GM18870 (cell line): ENCODE results near the gene UNK.
"Not testable (repeated sequence)": the region's sequence is repeated elsewhere in the genome, so short reads cannot be mapped to it uniquely, and the experiment has no call there.

ENCODE experiments used
- ATAC-seq: cut with Tn5 transposase; IDR thresholded peaks from one replicate; pipeline ENCODE4 v1.9.1; 2021; ENCODE audit warnings: moderate library complexity; ENCODE audit not compliant: unreplicated experiment

The UNK gene

DNA sequence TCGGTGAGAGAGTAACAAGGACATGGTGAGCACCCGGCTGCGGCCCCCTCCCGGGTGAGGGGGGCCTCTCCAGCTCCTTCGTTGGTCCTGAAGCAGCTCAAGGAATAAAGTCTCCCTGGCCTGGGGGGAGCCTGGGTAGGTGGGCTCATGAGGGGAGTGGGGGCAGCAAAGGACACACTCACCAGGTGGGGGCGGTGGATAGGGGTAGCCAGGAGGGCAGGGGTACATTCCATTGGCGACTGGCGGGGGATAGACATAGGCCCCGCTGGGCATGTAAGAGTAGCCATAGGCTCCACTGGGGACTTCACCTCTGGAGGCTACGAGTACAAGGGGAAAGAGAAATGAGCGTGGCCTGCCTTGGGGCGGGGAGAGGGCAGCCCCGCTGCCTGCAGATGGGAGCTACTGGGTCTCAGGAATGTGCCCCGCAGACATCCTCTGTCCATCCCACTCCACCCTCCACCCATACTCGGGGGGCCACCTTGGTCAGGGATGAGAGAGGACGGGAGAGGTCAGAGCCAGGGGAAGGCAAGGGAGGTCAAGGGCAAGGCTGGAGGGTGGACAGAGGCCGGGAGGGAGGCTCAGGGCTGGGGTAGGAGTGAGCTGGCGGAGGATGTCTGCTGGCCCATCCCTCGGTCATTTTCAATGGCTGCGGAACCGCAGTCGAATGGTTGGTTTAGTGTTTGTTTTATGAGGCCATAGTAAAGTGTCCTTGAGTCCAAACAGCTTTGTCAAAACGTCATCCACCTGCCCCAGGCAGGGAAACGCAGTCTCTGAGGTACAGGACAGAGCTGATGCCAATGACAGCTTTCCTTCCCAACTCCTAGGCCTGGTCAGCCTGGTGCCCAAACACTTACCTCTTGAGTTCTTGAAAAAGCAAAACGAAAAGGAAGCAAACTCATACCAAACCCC lies 63.3 kb downstream of the UNK start:
- ATAC-seq: no peak

DNA sequence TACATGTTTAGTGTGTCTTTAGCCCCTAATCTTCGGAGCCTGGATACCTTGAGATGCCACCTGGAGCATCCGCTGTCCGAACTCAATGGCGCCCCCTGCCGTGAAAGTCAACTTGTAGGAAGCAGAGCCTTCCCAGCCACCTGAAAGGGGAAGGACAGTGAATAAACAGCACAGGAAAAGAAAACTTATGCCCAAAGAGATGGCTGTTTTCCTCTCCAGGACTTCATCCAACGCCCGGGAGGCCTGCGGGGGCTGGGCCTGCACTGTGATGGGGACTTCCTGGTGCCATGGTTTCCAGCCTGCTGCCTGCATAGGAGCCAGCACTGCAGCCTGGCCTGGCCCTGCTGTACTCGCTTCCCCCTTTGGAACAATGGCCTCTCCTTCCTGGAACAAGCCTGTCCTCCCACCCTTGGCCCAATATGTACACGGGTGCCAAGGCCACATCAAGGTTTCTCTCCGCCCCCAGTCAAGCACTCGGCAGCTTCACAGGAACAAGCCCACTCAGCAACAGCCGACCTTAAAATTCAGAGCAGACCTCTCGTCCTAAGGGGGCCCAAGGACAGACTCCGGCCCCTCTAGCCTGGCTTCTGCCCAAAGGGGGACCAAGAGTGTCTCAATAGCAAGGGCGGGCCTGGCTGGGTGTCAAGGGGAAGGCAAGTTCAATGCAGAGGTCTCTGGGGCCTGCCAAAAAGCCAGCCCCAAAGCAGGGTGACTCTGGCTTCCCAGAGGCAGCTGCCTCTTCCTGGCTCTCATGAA lies 64.1 kb downstream of the UNK start:
- ATAC-seq: no peak

DNA sequence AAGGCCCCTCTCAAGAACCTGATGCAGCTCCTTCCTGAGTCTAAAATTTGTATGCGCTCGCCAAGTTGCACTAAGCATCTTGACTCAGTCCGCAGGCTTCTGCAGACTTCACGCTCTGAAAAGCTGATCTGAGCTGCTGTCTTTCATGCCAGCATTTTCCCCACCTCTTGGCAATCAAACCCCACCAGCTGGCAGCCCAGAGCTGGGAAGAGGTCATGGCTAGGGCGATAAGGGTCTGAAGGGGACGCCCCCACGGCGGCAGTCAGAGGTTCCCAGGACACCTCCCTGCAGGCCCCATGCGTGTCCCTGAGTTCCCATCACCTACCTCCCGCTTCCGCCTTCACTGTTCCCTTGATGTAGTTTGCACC lies 64.7 kb downstream of the UNK start:
- no peak for ATAC-seq

DNA sequence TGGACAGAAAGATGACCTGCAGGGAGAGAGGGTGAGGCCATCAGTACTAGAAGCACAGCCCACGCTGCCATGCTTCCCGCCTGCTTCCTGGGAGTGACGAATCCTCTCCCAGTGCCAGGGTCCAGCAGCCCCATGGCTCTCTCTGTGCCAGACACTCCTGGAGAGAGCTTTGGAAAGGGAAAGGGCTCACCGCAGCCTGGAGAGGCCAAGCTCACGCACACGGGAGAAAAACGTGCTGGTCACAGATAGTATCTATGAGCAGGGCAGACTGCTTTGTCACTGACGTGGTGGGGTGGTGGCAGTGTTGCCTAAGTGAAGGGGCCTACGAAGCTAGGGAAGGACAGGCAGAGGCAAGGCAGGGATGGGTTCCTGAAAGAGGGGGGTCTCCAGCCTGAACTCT lies 65.1 kb downstream of the UNK start:
- ATAC-seq: no peak

DNA sequence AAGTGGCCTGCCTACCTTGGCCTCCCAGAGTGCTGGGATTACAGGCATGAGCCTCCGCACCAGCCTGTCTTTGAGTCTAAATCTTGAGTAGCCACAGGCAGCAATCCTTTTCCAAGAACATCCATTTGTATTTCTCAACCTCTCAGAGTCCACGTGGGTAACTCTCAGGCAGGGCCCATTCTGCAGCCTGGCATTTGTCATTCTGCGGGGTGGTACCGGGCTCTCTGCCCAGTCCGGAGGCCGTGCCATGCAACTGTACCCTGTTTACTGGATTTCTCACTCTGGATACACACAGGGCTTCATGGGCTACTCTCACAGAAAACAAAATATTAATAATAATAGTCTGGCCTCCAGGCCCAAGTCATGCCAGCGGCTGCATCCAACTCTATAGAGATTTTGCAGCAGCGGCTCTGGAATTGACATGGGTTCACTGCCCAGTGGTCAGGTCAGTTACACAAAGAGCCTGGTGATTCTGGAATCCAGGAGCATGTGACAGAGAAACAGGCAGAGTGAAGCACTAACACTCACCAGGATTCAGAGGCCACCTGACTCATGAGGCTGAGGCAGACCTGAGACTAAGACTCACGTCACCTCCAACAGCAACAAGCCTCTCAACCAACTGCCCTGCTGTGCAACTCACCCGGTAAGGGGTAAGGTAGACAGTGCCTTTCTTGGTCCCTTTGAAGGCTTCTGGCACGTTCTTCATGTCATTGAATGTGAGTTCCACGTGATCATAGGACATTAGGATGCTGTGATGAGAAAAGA lies 66.5 kb downstream of the UNK start:
- ATAC-seq: no peak

DNA sequence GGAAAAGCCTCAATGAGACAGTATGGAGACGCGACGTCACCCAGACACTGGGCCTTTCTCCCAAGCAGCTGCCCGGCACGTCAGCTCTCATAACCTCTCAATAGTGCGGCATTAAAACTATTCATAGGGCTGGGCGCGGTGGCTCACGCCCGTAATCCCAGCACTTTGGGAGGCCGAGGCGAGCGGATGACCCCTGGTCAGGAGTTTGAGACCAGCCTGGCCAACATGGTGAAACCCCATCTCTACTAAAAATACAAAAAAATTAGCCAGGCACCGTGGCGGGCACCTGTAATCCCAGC lies 67.0 kb downstream of the UNK start:
- ATAC-seq: not testable (repeated sequence)

DNA sequence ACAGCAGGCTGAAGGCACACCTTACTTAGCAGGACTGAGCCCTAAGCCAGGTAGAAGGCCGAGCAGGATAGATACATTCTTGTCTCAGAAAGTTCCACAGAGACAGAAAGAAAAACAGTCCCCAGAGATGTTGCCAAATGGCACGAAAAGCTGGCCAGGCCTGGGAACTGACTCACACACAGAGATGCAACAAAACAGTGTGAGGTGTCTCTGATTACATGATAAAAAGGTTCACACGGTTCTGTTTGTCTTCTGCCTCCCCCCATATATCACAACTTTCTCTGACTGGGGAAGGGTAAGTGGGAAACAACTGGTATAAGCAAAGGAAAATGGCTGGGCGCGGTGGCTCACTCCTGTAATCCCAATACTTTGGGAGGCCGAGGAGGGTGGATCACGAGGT lies 68.8 kb downstream of the UNK start:
- ATAC-seq: no peak

DNA sequence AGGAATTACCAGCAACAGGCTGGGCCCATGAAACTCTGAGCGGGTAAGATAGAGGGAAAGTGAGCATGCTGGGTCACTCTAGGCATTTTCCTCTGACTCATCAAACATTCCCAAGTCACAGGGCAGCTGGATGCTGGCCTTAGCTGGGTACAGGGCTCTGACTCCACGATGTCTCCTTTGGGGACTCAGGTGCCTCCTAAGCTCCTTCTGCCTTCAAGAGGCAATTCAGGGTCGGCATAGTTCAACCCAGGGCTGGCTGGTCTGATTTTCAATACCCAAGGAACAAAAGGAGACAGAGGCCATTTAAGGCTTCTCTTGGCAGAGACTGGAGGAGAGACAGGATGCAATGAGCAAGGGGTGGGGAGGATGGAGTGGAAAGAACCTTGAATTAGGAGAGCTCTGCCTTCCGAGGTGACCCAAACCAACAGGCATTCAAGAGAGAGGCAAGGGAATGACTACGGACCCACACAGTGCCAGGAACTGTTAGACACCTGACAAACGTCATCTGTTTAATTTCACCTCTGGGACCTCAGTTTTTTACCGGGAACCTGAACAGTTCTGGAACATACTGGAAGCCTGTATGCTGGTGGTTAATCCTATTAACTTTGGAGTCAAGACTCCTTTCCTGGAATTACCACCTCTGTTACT lies 69.6 kb downstream of the UNK start:
- ATAC-seq: no peak

DNA sequence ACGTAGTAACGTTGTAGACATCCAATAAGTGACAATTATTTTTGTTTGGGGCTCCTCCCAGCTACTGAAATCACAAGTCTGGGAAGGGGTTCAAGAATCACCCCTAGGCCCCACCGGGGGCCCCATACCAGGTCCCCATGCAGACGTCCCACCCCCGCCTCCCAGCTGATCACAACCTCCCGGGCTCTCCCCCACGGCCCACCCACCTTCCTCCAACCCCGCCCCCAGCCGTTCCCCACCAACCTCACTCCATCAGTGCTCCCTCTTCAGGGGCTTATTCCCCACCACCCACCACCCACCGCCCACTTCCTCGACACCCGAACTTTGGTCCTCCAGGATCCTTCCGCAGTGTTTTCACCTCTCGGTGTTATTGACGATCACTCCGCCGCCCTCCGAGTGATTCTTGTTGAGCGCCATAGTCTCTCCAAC lies 70.3 kb downstream of the UNK start:
- no peak for ATAC-seq

DNA sequence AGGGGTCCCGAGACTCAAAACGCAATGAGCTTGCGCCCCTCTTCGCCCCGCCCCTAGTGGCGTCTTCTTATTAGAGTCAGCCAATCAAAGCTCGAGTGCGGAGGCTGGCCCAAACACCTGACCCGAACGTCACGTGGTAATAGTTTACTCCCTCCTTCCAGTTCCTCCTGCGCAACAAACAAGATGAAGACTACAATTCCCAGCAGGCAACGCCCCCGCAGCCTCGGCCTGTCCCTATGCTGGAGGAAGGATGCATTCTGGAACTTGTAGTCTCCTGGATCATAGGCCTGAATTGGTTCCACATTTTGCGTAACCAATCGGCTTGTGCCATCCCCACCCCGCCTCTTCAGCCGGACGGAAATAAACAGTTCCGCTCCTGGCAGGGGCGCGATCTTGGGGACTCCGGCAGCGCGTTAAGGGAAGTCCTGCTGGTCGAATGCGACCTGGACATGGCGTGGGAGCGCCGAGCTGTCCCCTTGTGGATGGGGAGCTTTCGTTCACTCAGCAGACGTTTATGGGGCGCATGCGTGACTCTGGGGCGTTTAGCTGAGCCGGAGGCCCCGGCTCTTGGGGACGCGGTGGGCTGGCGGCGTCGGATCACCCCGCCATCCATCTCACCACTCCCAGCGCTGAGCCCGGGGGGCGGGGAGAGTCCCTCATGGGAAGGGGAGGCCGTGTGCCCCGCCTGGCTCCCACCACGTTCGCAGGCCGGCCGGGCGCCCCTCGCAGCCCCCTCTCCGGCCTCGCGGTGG lies 70.9 kb downstream of the UNK start, which contains the start of gene WBP2:
Gene WBP2, minus strand, starts transcription at position 26 of the 752 bp plus-strand sequence. CDS start 38 bp downstream, outside the sequence.
- ATAC-seq: peak; percentile 94

DNA sequence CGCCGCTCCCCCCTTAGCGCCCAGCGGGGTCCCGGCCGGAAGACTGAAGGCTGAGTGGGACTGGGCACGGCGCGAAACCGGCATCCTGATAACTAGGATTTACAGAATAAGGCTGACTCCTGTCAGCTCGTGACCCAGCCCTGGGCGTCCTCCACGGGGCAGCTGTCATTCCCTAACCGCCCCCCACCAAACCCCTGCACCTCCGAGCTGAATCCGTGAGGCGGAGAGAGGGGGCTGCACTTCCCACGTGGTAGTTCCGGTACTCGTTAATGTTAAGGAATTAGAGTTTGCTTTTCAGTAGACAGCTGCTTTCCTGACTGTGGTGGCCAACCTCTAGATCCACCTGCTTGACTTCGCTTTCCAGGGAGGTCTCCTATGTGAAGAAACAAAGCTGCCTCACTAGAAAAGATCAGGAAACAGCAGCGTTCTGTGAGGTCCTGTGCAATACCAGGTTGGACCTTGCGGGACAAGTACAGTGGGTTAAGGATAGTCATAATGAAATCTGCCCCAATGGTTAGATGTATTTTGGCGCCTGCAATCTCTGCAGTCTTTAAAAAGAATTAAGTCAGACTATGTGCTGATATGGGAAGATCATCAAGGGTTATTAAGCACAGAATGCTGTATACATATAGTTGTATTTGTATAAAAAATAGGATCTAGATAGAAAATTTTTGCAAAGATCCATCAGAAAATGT lies 71.6 kb downstream of the UNK start:
- no peak for ATAC-seq

DNA sequence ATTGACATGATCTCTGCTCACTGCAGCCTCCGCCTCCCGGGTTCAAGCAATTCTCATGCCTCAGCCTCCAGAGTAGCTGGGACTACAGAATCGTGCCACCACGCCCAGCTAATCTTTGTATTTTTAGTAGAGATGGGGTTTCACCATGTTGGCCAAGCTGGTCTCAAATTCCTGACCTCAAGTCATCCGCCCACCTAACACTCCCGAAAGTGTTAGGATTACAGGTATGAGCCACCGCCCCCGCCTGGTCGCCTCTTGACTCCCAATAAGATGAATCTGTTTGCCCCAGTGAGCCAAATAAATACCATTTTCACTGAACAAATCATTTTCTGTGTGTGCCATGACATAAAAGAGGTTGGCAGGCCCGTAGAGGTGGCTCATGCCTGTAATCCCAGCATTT lies 74.8 kb downstream of the UNK start:
- not testable (repeated sequence) for ATAC-seq

DNA sequence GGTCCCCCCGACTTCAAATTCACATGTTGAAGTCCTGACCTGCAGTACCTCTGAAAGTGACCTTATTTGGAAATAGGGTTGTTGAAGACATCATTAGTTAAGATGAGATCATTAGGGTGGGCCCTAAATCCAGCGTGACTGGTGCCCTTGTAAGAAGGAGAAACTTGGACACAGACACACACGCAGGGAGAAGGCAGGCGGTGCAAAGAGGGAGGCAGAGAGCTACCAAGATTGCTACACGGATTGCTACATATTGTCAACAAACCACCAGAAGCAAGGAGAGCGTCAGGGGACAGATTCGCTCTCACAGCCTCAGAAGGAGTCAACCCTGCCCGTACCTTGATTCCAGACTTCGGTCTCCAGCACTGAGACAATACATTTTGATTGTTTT lies 77.3 kb downstream of the UNK start:
- ATAC-seq: no peak

DNA sequence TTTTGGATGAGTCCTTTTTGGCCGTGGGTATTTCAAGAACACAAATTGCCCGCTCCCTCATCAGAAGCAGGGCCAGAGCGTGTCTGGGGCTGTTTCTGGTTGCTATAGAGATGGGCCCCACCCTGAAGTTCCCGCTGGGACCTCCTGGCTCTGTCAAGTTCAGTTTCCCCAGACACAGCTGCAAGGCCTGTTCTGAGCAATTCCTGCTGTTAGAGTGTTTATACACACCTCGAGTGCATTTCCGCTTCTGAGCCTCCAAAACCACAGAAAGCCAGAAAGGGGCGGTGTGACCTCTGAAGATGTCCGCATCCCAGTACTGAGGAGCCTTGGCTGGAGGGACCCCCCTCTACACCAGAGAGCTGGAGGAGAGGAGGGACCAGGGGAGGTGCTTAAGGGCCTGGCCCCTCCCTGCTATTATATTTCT lies 79.9 kb downstream of the UNK start:
- peak; percentile 86 for ATAC-seq

DNA sequence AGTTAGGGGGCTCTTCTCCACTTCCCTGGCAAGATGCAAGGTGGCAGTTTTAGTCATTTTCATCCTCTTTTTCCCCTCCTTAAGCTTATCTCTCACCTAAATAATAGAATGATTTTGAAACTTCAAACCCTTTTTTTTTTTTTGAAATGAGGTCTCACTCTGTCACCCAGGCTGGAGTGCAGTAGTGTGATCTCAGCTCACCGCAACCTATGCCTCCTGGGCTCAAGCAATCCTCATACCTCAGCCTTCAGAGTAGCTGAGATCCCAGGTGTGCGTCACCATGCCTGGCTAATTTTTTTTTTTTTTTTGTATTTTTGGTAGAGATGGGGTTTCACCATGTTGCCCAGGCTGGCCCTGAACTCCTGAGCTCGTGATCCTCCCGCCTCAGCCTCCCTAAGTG lies 80.3 kb downstream of the UNK start:
- peak; percentile 24 for ATAC-seq

DNA sequence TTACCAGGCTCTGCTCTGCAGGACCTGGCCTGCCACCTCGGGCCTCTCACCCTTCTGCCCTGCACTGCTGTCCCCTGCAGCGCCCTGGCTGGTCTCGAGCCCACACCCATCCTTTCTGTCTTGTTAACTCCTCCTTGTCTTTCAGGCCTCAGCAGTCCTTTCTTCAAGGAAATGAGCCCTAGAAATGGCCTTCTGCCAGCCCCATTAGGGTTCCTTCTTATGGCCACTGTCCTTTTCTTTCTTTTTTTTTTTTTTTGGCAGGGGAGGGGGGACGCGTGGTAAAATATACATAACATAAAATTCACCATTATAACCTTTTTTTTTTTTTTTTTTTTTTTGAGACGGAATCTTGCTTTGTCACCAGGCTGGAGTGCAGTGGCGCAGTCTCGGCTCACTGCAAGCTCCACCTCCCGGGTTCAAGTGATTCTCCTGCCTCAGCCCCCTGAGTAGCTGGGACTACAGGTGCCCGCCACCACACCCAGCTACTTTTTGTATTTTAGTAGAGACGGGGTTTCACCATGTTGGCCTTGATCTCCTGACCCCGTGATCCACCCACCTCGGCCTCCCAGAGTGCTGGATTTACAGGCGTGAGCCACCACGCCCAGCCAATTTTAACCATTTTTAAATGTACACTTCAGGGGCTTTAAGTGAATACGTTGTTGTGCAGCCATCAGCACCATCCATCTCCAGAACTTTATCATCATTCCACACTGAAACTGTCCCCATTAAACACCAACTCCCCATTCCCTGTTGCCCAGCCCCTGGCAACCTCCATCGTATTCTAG lies 81.0 kb downstream of the UNK start:
- ATAC-seq: not testable (repeated sequence)

DNA sequence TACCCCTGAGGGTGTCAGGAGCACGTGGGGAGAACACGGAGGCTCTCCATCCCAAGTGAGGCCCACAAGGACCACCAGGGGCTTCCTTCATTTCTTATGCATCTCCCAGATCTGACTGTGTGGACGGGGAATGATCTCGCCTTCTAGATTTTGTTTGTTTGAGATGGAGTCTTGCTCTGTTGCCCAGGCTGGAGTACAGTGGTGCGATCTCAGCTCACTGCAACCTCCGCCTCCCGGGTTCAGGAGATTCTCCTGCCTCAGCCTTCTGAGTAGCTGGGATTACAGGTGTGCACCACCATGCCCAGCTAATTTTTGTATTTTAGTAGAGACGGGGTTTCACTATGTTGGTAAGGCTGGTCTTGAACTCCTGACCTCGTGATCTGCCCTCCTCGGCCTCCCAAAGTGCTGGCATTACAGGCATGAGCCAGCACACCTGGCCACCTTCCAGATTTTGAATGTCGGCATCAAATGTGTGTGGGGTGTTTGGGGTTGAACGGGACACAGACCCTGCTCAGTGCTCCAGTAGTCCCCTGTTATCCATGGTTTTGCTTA lies 84.2 kb downstream of the UNK start:
- ATAC-seq: not testable (repeated sequence)

DNA sequence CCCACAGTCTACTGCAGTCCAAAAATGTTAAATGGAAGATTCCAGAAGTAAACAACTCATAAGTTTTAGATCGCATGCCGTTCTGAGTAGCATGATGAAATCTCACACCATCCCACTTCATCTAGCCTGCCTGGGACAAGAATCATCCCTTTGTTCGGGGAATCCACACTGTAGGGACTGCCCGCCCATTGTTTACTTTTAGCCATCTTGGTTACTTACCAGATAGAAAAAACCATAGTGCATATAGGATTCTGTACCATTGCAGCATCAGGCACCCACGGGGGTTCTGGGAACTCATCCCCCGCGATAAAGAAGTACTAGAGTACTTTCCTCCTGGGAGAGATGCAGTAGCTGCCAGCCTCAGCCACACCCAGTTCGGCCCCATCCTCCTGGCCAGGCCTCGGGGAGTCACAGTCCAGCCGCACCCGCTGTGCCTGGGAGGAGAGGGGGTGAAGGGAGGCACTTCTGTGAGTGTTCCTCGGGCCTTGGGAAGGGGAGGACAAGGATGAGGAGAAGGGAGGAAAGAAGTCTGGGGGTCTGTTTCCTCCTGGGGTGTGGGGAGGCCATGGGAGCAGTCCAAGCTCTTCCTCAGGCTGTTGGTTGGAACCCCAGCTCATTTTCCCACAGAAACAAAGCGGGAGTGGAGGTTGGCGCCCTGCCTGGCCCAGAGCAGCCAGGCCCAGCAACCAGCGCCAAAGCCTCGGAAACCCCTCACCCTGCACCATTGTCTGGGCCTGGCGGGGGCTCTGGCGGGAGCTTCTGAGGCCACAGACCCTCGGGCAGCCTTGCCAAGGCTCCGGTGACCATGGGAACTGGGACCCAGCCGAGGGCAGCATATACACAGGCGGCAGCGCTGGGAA lies 84.9 kb downstream of the UNK start:
- no peak for ATAC-seq
